NT2/D1 (cell line): ENCODE results near the gene CYP2A7.
"Not testable (repeated sequence)": the region's sequence is repeated elsewhere in the genome, so short reads cannot be mapped to it uniquely, and the experiment has no call there.

ENCODE experiments used
- SUZ12 ChIP-seq: IDR thresholded peaks from 2 replicates; pipeline ENCODE4 v1.6.1; 2011; ENCODE audit not compliant: insufficient read length, insufficient read depth; ENCODE audit errors: extremely low read depth
- ZNF274 ChIP-seq: IDR thresholded peaks from 2 replicates; pipeline ENCODE4 v1.6.1; 2011; ENCODE audit warnings: mild to moderate bottlenecking, low read depth, low read length

DNA sequence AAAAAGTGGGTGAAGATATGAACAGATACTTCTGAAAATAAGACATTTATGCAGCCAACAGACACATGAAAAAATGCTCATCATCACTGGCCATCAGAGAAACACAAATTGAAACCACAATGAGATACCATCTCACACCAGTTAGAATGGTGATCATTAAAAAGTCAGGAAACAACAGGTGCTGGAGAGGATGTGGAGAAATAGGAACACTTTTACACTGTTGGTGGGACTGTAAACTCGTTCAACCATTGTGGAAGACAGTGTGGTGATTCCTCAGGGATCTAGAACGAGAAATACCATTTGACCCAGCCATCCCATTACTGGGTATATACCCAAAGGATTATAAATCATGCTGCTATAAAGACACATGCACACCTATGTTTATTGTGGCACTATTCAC is 36.3 kb upstream of the CYP2A7 start:
- TF ChIP-seq ZNF274, SUZ12: not testable (repeated sequence)
